ENCODE results near the gene FBXL16.

Gene FBXL16

GRCh38 chr16:676565-676902 lies 29.1 kb downstream of the FBXL16 start:
- no peak for DNase-seq

DNA sequence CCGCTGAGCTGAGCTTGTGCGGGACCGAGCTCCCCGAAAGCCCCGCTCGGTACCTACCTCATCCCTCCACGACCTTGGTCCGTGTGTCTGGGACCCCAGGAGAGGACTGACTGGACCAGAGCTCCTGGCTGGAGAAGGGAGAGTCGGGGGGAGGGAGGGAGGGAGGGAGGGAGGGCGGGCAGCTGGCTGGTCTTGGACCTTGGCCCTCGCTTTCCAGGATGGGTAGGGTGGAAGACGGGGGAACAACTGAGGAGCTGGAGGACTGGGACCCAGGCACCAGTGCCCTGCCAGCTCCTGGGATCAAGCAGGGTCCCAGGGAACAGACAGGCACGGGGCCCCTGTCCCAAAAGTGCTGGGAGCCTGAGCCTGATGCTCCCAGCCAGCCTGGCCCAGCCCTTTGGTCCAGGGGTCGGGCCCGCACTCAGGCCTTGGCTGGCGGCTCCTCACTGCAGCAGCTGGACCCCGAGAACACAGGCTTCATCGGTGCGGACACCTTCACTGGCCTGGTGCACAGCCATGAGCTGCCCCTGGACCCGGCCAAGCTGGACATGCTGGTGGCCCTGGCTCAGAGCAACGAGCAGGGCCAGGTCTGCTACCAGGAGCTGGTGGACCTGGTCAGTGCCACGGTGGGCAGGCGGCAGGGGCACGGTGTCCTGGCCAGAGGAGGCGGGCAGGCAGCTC lies 29.6 kb downstream of the FBXL16 start:
- DNase-seq, result no peak

GRCh38 chr16:674968-675883 lies 30.4 kb downstream of the FBXL16 start, which contains the start of gene RHBDL1:
TSS of gene RHBDL1 (plus strand) at chr16:675671. CDS start at chr16:675791, 120 bp downstream.
- DNase-seq, result no peak

DNA sequence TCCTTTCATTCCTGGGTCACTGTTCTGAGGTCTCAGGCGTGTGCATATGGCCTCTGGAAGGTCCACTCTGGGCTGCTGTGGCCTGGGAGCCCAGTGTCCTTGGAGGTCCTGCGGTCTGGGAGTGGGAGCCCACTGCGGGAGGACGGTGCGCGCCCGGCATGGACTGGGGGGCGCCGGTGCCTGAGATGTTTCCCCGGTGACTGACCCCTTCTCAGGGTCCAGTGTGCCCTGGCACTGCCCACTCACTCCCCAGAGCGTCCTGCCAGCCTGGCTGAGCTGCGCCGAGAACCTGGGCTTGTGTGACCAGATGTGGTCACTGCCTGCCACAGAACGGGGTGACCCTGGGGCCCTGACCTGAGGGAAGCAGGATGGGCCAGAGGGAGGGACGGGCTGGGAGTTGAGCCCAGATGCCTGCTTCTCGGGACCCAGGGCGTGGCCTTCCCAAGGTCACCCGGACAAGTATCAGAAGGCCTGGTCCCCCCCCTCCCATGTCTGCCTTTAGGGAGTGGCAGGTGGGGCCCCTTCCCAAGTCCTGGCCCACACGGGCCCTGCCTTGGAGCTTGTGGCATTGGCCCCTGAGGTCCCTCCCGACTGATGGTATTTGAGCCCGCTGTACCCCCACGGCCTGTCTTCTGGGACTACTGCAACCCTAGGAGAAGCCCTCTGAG lies 31.3 kb downstream of the FBXL16 start:
- DNase-seq, result no peak

GRCh38 chr16:673399-673991 lies 32.1 kb downstream of the FBXL16 start:
- DNase-seq, result no peak

DNA sequence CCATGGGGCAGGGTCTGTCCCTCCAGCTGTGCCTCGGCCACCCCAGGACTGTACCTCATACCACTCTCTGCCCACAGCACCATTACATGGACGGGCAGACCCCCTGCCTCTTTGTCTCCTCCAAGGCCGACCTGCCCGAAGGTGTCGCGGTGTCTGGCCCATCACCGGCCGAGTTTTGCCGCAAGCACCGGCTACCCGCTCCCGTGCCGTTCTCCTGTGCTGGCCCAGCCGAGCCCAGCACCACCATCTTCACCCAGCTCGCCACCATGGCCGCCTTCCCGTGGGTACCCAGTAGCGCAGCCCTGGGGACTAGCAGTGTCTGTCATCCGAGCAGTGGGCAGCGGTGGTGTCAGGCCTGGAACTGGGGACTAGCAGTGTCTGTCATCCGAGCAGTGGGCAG lies 32.8 kb downstream of the FBXL16 start:
- no peak for DNase-seq

DNA sequence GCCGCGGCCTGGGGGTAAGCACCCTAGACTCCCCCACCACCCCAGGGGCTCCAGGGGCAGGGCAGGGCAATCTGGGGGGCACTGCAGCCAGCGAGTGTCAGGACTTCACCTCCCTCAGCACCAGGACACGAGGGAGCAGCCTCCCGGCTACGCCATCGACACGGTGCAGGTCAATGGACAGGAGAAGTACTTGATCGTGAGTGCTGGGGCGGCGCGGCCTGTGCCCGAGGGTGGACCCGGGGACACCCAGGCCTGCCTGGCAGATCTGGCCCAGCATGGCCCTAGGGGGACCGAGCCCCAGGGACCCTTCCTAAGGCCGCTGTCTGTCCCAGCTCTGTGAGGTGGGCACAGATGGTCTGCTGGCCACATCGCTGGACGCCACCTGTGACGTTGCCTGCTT lies 33.2 kb downstream of the FBXL16 start:
- no peak for DNase-seq

DNA sequence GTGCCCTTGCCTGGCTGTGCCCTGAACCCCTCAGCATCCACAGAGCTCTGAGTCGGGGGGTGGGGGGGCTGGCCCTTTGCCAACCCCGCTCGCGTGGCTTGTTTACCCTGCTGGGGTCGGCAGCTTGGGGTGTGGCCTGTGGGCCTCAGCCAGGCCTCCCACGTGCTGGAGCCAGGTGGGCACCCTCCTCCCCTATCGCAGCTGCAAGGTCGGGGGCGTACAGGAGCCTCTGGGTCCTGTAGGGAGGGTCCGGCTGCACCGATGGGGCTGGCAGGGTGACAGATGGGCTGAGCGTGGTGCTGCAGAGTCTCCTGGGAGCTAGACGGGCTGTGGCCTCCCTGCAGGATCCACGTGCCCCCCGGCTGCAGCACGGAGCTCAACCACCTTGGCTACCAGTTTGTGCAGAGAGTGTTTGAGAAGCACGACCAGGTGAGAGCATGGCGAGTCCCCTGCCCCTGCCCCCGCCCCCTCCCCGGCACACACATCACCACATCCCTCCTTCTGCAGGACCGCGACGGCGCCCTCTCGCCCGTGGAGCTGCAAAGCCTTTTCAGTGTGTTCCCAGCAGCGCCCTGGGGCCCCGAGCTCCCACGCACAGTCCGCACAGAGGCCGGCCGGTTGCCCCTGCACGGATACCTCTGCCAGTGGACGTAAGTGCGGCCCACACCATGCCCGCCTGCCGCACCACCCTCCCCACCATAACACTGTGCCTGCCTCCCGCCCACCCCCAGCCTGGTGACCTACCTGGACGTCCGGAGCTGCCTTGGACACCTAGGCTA lies 34.1 kb downstream of the FBXL16 start:
- no peak for DNase-seq

- no peak for DNase-seq
These were observed 34.9 kb downstream of the FBXL16 start for GRCh38 chr16:670485-671352.

GRCh38 chr16:669666-670065 lies 35.9 kb downstream of the FBXL16 start:
- DNase-seq, result no peak

- DNase-seq, result no peak
These were observed 37.0 kb downstream of the FBXL16 start for GRCh38 chr16:668519-669171.

- peak; percentile 84 for DNase-seq
These were observed 37.7 kb downstream of the FBXL16 start, which contains the start of gene RHOT2 for GRCh38 chr16:667780-668518. TSS of gene RHOT2 (plus strand) at chr16:668132. CDS start at chr16:668200, 68 bp downstream.

GRCh38 chr16:667113-667779 lies 38.4 kb downstream of the FBXL16 start:
- no peak for DNase-seq

DNA sequence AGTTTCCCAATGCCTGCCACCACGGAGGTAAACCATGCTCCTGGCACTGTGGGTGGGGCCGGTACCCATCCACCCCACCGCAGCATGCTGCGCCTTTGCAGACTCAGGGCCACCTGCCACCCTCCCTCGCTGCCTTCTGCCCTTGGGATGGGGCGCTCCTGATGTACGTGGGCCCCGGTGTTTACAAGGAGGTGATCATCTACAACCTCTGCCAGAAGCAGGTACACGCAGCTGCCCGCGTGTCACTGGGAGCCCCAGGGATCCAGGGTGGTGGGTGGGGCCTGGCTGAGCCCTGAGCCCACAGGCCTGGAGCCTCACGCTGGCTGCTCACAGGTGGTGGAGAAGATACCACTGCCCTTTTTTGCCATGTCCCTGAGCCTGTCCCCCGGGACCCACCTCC lies 39.0 kb downstream of the FBXL16 start:
- DNase-seq, result no peak

GRCh38 chr16:662597-662996 lies 43.0 kb downstream of the FBXL16 start:
- no peak for DNase-seq

GRCh38 chr16:662095-662494 lies 43.5 kb downstream of the FBXL16 start:
- no peak for DNase-seq

DNA sequence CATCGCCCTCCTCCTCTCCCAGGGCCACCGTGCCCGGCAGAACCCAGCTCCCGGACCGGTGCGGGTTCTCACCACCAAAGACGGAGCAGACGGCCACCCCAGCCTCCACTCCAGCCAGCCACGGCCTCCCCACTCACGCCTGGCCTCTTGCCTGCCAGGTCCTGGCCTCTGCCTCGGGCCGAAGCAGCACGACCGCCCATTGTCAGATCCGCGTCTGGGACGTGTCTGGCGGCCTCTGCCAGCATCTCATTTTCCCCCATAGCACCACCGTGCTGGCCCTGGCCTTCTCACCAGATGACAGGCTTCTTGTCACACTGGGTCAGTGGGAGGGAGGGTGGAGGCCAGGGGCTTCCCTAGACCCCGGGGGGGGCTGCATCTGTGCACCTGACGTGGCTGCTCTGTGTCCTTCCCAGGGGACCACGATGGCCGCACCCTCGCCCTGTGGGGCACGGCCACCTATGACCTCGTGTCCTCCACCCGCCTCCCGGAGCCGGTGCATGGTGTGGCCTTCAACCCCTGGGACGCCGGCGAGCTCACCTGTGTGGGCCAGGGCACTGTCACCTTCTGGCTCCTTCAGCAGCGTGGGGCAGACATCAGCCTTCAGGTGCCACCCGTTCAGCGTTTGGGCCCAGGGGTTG lies 44.3 kb downstream of the FBXL16 start:
- DNase-seq, result no peak

DNA sequence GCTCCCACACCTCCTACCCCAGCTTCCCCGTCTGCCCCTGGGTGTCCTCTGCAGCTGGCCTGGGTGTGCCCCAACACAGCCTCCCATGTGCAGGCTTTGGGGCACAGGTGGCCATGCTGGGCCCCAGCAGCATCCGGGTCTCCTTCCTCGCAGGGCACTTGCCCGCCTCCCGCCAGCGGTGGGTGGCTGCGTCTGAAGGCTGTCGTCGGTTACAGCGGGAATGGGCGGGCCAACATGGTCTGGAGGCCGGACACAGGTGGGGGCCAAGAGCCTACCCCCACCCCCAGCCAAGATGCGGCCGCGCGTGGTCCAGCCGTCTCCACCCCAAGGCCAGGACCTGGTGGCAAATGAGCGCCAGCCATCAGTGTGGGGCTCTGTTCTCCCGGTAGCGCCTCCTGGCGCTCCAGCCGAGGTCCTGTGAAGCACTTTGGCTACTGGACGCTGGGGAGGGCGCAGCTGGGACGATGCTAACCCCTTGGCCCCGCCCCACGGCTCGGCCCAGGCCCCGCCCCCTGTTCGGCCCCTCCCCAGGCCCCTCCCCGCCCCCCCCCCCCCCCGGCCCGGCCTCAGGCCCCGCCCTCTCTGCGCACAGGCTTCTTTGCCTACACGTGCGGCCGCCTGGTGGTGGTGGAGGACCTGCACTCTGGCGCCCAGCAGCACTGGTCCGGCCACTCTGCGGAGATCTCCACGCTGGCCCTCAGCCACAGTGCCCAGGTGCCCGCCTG lies 45.0 kb downstream of the FBXL16 start:
- DNase-seq, result no peak
